Activated CD4-positive, CD25-positive, alpha-beta regulatory T cell treated with anti-CD3 and anti-CD28 coated beads, Interleukin-2, amount 50 U/mL, for 72 hours (primary cell): ENCODE measurements around the gene CLEC16A.

Experiments
- DNase-seq: peaks from one replicate; pipeline ENCODE4 v3.0.0; 2021

CLEC16A gene

GRCh38 chr16:11168386-11169051, 224.2 kb downstream of the CLEC16A start:
- DNase-seq = no peak

GRCh38 chr16:11169641-11170040, 225.3 kb downstream of the CLEC16A start:
- no peak for DNase-seq

GRCh38 chr16:11170201-11170600, 225.8 kb downstream of the CLEC16A start:
- no peak for DNase-seq

- no peak for DNase-seq
Observed at GRCh38 chr16:11170696-11171447, 226.5 kb downstream of the CLEC16A start.

- DNase-seq = no peak
Observed at GRCh38 chr16:11171448-11171709, 227.0 kb downstream of the CLEC16A start.

GRCh38 chr16:11171757-11172299, 227.5 kb downstream of the CLEC16A start:
- no peak for DNase-seq

GRCh38 chr16:11173426-11173825, 229.1 kb downstream of the CLEC16A start:
- DNase-seq = no peak

GRCh38 chr16:11174141-11174540, 229.8 kb downstream of the CLEC16A start:
- DNase-seq = no peak

- DNase-seq = no peak
Observed at GRCh38 chr16:11175106-11175786, 230.9 kb downstream of the CLEC16A start.

- DNase-seq = no peak
Observed at GRCh38 chr16:11175787-11176341, 231.5 kb downstream of the CLEC16A start.

GRCh38 chr16:11177578-11178160, 233.3 kb downstream of the CLEC16A start:
- DNase-seq = no peak

- no peak for DNase-seq
Observed at GRCh38 chr16:11178424-11178823, 234.1 kb downstream of the CLEC16A start.

GRCh38 chr16:11179574-11179973, 235.2 kb downstream of the CLEC16A start:
- no peak for DNase-seq

- DNase-seq = no peak
Observed at GRCh38 chr16:11180489-11180888, 236.1 kb downstream of the CLEC16A start.

GRCh38 chr16:11181242-11181898, 237.0 kb downstream of the CLEC16A start:
- DNase-seq = no peak

- DNase-seq = no peak
Observed at GRCh38 chr16:11181899-11182279, 237.5 kb downstream of the CLEC16A start.

- no peak for DNase-seq
Observed at GRCh38 chr16:11182411-11182810, 238.0 kb downstream of the CLEC16A start.

GRCh38 chr16:11183035-11183812, 238.9 kb downstream of the CLEC16A start:
- DNase-seq = no peak

- DNase-seq = no peak
Observed at GRCh38 chr16:11183951-11184350, 239.6 kb downstream of the CLEC16A start.

GRCh38 chr16:11187522-11188023, 243.2 kb downstream of the CLEC16A start:
- no peak for DNase-seq
